Raji (cell line): ENCODE measurements around the gene CD80.
A peak's percentile ranks its signal among the peaks of the same experiment; 100 is the strongest.

Experiments used
- POLR2A ChIP-seq: IDR thresholded peaks from 2 replicates; pipeline ENCODE4 v1.6.1; 2011; ENCODE audit warnings: low read depth, low read length, control low read depth; ENCODE audit not compliant: insufficient read depth

Gene CD80

GRCh38 chr3:119559441-119559963 is at the start of gene CD80:
CD80 (minus strand) TSS chr3:119559614; CDS start chr3:119557728, 1,886 bp downstream.
- peak; percentile 69 for TF ChIP-seq POLR2A

GRCh38 chr3:119608405-119609000 is 49.1 kb upstream of the CD80 start:
- no peak for TF ChIP-seq POLR2A

- TF ChIP-seq POLR2A = no peak
These were observed 45.5 kb upstream of the CD80 start for GRCh38 chr3:119604878-119605277.

GRCh38 chr3:119602676-119603075 is 43.3 kb upstream of the CD80 start:
- no peak for TF ChIP-seq POLR2A

GRCh38 chr3:119601154-119601553 is 41.7 kb upstream of the CD80 start:
- TF ChIP-seq POLR2A = no peak

- no peak for TF ChIP-seq POLR2A
These were observed 41.3 kb upstream of the CD80 start for GRCh38 chr3:119600732-119601131.

GRCh38 chr3:119599558-119600174 is 40.3 kb upstream of the CD80 start:
- TF ChIP-seq POLR2A = no peak

- no peak for TF ChIP-seq POLR2A
These were observed 39.1 kb upstream of the CD80 start for GRCh38 chr3:119598410-119599098.

GRCh38 chr3:119597548-119598288 is 38.3 kb upstream of the CD80 start, which contains the start of gene PLA1A:
PLA1A (plus strand) TSS chr3:119597885; CDS start chr3:119597914, 29 bp downstream.
- no peak for TF ChIP-seq POLR2A

GRCh38 chr3:119596398-119596797 is 37.0 kb upstream of the CD80 start:
- no peak for TF ChIP-seq POLR2A

GRCh38 chr3:119595639-119596334 is 36.4 kb upstream of the CD80 start:
- no peak for TF ChIP-seq POLR2A

GRCh38 chr3:119594066-119594465 is 34.7 kb upstream of the CD80 start:
- TF ChIP-seq POLR2A = no peak

GRCh38 chr3:119592861-119593260 is 33.4 kb upstream of the CD80 start:
- TF ChIP-seq POLR2A = no peak

- TF ChIP-seq POLR2A = no peak
These were observed 31.3 kb upstream of the CD80 start for GRCh38 chr3:119590706-119591105.
